Keratinocyte (primary cell): ENCODE results near the gene NHSL2.

ENCODE experiments used
- CTCF ChIP-seq, 3 experiments: IDR thresholded peaks in 1 of 3; conservative IDR thresholded peaks in 1 of 3; optimal IDR thresholded peaks in 1 of 3; 2 replicates in 2 of 3; 3 replicates in 1 of 3; pipeline versions ENCODE3 to v1.5.1; 2011; ENCODE audit warnings: low read length in 3 of 3, mild to moderate bottlenecking in 3 of 3, moderate library complexity in 2 of 3, control low read depth in 1 of 3, inconsistent platforms in 1 of 3; ENCODE audit not compliant: insufficient read depth in 2 of 3; ENCODE audit errors: extremely low read depth in 1 of 3
- EZH2 ChIP-seq: IDR thresholded peaks from one replicate; pipeline ENCODE4 v1.6.1; 2012; ENCODE audit warnings: inconsistent platforms, mild to moderate bottlenecking, low read length, moderate library complexity

DNA sequence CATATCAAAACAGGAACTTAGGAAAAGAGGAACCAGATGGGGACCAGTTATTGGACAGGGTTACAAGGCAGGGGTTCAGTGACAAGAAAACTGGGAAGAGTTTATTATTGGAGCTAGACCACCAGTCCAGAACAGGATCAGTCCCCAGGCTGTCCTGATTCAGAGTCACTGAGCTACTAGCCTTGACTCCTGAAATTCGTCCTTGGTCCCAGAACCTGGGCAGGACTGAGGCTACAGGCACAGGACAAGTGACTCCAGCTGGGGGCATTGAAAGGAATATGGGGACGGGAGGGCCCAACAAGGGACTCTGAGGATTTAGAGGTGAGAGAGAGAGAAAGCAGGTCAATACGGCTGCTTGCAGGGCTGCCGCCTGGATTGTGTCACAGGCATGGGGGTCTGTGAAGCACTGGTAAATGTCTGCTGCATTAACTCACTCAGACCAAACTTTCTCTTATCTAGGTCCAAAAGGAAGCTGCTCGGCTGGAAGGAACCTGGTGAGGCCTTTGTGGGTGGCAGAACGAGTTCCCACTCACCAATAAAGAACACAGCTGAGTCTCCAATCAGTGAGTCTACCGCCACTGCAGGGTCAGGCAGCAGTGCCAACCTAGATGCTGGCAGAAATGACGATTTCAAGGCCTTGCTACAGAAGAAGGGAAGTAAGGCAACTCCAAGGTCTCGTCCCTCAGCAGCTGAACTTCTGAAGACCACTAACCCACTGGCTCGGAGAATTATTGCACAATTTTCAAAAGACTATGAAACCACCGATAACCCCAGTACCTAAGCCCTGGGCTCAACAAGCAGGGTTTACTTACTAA is 232.4 kb downstream of the NHSL2 start:
- TF ChIP-seq CTCF (optimal IDR thresholded peaks at IDR 0.05 in 1 of 3, IDR thresholded peaks at IDR 0.05 in 1 of 3, conservative IDR thresholded peaks at IDR 0.05 in 1 of 3; ENCODE audit: extremely low read depth in 1 of 3, insufficient read depth in 2 of 3, low read length in 3 of 3) (no peak), EZH2 (no peak)
